ENCODE measurements around the gene PLEKHG5.
A peak's percentile ranks its signal among the peaks of the same experiment; 100 is the strongest.

Gene PLEKHG5

GRCh38 chr1:6475381-6476133 lies 15.9 kb downstream of the PLEKHG5 start:
- CTCF ChIA-PET, result interaction anchor here (0.7 to 1.1 kb wide), 2 partner anchors 9 to 48 kb away, joined by 3 to 5 read pairs; no protein-coding TSS in a partner anchor
- DNase-seq (ENCODE audit: extremely low spot score), result peak; percentile 81
- TF ChIP-seq SUZ12 (IDR thresholded peaks at IDR 0.05) (no peak), TARDBP (IDR thresholded peaks at IDR 0.05) (peak; percentile 44; the same call in 1 of the 2 replicates)
- POLR2A ChIA-PET, result no interaction called here

DNA sequence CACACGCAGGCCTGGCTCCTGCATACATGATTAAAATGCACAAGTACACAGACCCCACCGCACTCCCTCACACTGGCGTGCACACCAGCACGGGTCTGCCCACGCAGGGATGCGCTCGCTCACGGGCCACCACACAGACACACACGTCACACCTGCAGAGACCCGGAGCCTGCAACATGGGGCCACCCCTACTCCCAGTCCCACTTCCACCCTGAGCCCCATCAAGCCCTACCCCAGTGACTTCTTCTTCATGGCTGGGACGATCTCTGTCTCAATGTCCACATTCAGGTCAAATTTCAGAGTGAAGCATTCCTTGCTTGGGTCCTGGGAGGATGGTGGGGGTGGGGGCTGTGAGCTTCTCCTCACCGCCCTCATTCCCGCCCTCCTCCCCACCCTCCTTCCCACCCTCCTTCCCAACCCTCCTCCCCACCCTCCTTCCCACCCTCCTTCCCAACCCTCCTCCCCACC lies 16.6 kb downstream of the PLEKHG5 start:
- CTCF ChIA-PET, result no interaction called here
- no peak for TF ChIP-seq BHLHE40 (IDR thresholded peaks at IDR 0.05; ENCODE audit: borderline replicate concordance)
- no peak for TF ChIP-seq L3MBTL2 (conservative IDR thresholded peaks at IDR 0.05)
- TF ChIP-seq, protein P1, sequence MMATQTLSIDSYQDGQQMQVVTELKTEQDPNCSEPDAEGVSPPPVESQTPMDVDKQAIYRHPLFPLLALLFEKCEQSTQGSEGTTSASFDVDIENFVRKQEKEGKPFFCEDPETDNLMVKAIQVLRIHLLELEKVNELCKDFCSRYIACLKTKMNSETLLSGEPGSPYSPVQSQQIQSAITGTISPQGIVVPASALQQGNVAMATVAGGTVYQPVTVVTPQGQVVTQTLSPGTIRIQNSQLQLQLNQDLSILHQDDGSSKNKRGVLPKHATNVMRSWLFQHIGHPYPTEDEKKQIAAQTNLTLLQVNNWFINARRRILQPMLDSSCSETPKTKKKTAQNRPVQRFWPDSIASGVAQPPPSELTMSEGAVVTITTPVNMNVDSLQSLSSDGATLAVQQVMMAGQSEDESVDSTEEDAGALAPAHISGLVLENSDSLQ (IDR thresholded peaks at IDR 0.05), result no peak
- no peak for TF ChIP-seq SP1 (IDR thresholded peaks at IDR 0.05)
- TF ChIP-seq LEF1 (IDR thresholded peaks at IDR 0.05; ENCODE audit: borderline replicate concordance), result no peak
- no peak for TF ChIP-seq ARNT (IDR thresholded peaks at IDR 0.05)
- no peak for TF ChIP-seq FOXM1 (IDR thresholded peaks at IDR 0.05; ENCODE audit: borderline replicate concordance)
- no peak for TF ChIP-seq FOXK2 (IDR thresholded peaks at IDR 0.05)
- no peak for TF ChIP-seq ELF4 (IDR thresholded peaks at IDR 0.05)
- no peak for TF ChIP-seq NFRKB (IDR thresholded peaks at IDR 0.05)
- no peak for TF ChIP-seq CTBP1 (IDR thresholded peaks at IDR 0.05; ENCODE audit: borderline replicate concordance)
- TF ChIP-seq SUZ12 (IDR thresholded peaks at IDR 0.05), result no peak
- TF ChIP-seq ZNF384 (IDR thresholded peaks at IDR 0.05), result no peak
- no peak for TF ChIP-seq TARDBP (IDR thresholded peaks at IDR 0.05)
- TF ChIP-seq FOXA1 (IDR thresholded peaks at IDR 0.05), result no peak
- no peak for TF ChIP-seq HDGF (IDR thresholded peaks at IDR 0.05; ENCODE audit: borderline replicate concordance)
- no peak for DNase-seq (ENCODE audit: extremely low spot score)
- POLR2A ChIA-PET, result no interaction called here

- TF ChIP-seq LEF1 (IDR thresholded peaks at IDR 0.05; ENCODE audit: borderline replicate concordance), result no peak
- no peak for TF ChIP-seq ZNF384 (IDR thresholded peaks at IDR 0.05)
- no peak for TF ChIP-seq FOXA1 (IDR thresholded peaks at IDR 0.05)
- no peak for TF ChIP-seq SUZ12 (IDR thresholded peaks at IDR 0.05)
- TF ChIP-seq BHLHE40 (IDR thresholded peaks at IDR 0.05; ENCODE audit: borderline replicate concordance), result no peak
- TF ChIP-seq NFRKB (IDR thresholded peaks at IDR 0.05), result no peak
- TF ChIP-seq SP1 (IDR thresholded peaks at IDR 0.05), result no peak
- TF ChIP-seq CTBP1 (IDR thresholded peaks at IDR 0.05; ENCODE audit: borderline replicate concordance), result no peak
- TF ChIP-seq FOXM1 (IDR thresholded peaks at IDR 0.05; ENCODE audit: borderline replicate concordance), result no peak
- TF ChIP-seq HDGF (IDR thresholded peaks at IDR 0.05; ENCODE audit: borderline replicate concordance), result no peak
- no peak for TF ChIP-seq ARNT (IDR thresholded peaks at IDR 0.05)
- TF ChIP-seq, protein P1 (IDR thresholded peaks at IDR 0.05), result no peak
- TF ChIP-seq TARDBP (IDR thresholded peaks at IDR 0.05), result no peak
- TF ChIP-seq ELF4 (IDR thresholded peaks at IDR 0.05), result no peak
- TF ChIP-seq L3MBTL2 (conservative IDR thresholded peaks at IDR 0.05), result no peak
- POLR2A ChIA-PET, result no interaction called here
- CTCF ChIA-PET, result no interaction called here
- no peak for DNase-seq (ENCODE audit: extremely low spot score)
Observed at GRCh38 chr1:6473974-6474814, 17.3 kb downstream of the PLEKHG5 start.

- no peak for DNase-seq (ENCODE audit: extremely low spot score)
- CTCF ChIA-PET, result interaction anchor here (1.4 kb wide), 1 partner anchor 12 kb away, joined by 3 read pairs; no protein-coding TSS in a partner anchor
- TF ChIP-seq SP1 (IDR thresholded peaks at IDR 0.05) (no peak), FOXM1 (IDR thresholded peaks at IDR 0.05; ENCODE audit: borderline replicate concordance) (no peak), ARNT (IDR thresholded peaks at IDR 0.05) (no peak)
- TF ChIP-seq, protein P1 (IDR thresholded peaks at IDR 0.05), result no peak
- POLR2A ChIA-PET, result no interaction called here
Observed at GRCh38 chr1:6473156-6473555, 18.3 kb downstream of the PLEKHG5 start.

GRCh38 chr1:6472391-6472790 lies 19.1 kb downstream of the PLEKHG5 start:
- no peak for DNase-seq (ENCODE audit: extremely low spot score)
- POLR2A ChIA-PET, result no interaction called here
- CTCF ChIA-PET, result interaction anchor here (1.1 to 1.4 kb wide), 2 partner anchors 10 to 11 kb away, joined by 3 to 4 read pairs; no protein-coding TSS in a partner anchor
- TF ChIP-seq NFRKB (IDR thresholded peaks at IDR 0.05) (no peak), FOXM1 (IDR thresholded peaks at IDR 0.05; ENCODE audit: borderline replicate concordance) (no peak)

DNA sequence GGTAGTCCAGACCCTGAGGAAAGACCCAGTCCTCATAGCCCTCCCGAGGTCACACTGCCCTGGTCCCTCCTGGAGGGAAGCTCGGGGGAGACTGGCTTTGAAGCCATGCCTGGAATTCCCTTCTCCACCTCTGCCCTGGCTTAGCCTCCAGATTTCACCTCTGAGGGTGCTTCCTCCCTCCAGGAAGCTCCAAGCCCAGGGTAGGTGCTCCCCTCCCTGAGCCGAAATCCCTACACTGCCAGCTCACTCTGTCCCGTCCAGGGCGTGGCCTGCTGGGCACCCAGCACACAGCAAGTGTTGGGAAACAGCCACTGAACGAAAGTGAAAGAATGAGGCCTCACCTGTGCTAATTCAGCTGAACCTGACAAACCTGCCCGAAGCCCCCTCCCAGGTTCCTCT lies 19.5 kb downstream of the PLEKHG5 start:
- ChIA-PET POLR2A (no interaction called here), CTCF (interaction anchor here (1.1 to 1.4 kb wide), 2 partner anchors 9 to 11 kb away, joined by 3 to 4 read pairs; no protein-coding TSS in a partner anchor)
- TF ChIP-seq NFRKB (IDR thresholded peaks at IDR 0.05), result no peak
- TF ChIP-seq, protein P1 (IDR thresholded peaks at IDR 0.05), result no peak
- TF ChIP-seq FOXA1 (IDR thresholded peaks at IDR 0.05), result no peak
- no peak for TF ChIP-seq L3MBTL2 (conservative IDR thresholded peaks at IDR 0.05)
- no peak for TF ChIP-seq BHLHE40 (IDR thresholded peaks at IDR 0.05; ENCODE audit: borderline replicate concordance)
- TF ChIP-seq LEF1 (IDR thresholded peaks at IDR 0.05; ENCODE audit: borderline replicate concordance), result no peak
- TF ChIP-seq SUZ12 (IDR thresholded peaks at IDR 0.05), result no peak
- no peak for TF ChIP-seq ARNT (IDR thresholded peaks at IDR 0.05)
- no peak for TF ChIP-seq HDGF (IDR thresholded peaks at IDR 0.05; ENCODE audit: borderline replicate concordance)
- no peak for TF ChIP-seq ELF4 (IDR thresholded peaks at IDR 0.05)
- no peak for TF ChIP-seq FOXM1 (IDR thresholded peaks at IDR 0.05; ENCODE audit: borderline replicate concordance)
- no peak for TF ChIP-seq ZNF384 (IDR thresholded peaks at IDR 0.05)
- no peak for DNase-seq (ENCODE audit: extremely low spot score)

Measured in HEK293T (cell line).